HEK293T (cell line): Measurements from ENCODE around the gene GDA.

ENCODE experiments used
- CTCF ChIA-PET: fragments of 350-600 bp; formaldehyde crosslinking; extraction: SDS; loops from one replicate; lab custom pipeline; 2021; ENCODE audit warnings: antibody characterized with exemption, inconsistent platforms; lab: Yijun Ruan, JAX
- POLR2A ChIA-PET: fragments of 350-600 bp; formaldehyde crosslinking; extraction: SDS; loops from one replicate; lab custom pipeline; 2020; ENCODE audit warnings: antibody characterized with exemption, inconsistent platforms; lab: Yijun Ruan, JAX
- DNase-seq: peaks from one replicate; pipeline ENCODE4 v3.0.0; 2012; ENCODE audit warnings: mixed read lengths; ENCODE audit errors: extremely low spot score
- ARNT ChIP-seq: fragments of 450-650 bp; IDR thresholded peaks from 2 replicates; pipeline ENCODE4 v1.6.1; 2017; ENCODE audit warnings: mild to moderate bottlenecking
- BHLHE40 ChIP-seq: fragments of 450-650 bp; IDR thresholded peaks from 2 replicates; pipeline ENCODE4 v1.6.1; 2016; ENCODE audit warnings: mild to moderate bottlenecking, moderate library complexity, borderline replicate concordance
- CTBP1 ChIP-seq: fragments of 450-650 bp; IDR thresholded peaks from 2 replicates; pipeline ENCODE4 v1.6.1; 2016; ENCODE audit warnings: borderline replicate concordance
- ELF4 ChIP-seq: fragments of 450-650 bp; IDR thresholded peaks from 2 replicates; pipeline ENCODE4 v1.6.1; 2017; ENCODE audit warnings: antibody characterized with exemption
- FOXA1 ChIP-seq: fragments of 450-650 bp; IDR thresholded peaks from 2 replicates; pipeline ENCODE4 v1.6.1; 2016; ENCODE audit warnings: mild to moderate bottlenecking
- FOXK2 ChIP-seq: fragments of 450-650 bp; IDR thresholded peaks from 2 replicates; pipeline ENCODE4 v1.6.1; 2016; ENCODE audit warnings: mild to moderate bottlenecking
- FOXM1 ChIP-seq: fragments of 450-650 bp; IDR thresholded peaks from 2 replicates; pipeline ENCODE4 v1.6.1; 2017; ENCODE audit warnings: mild to moderate bottlenecking, borderline replicate concordance
- HDGF ChIP-seq: fragments of 450-650 bp; IDR thresholded peaks from 2 replicates; pipeline ENCODE4 v1.6.1; 2017; ENCODE audit warnings: antibody characterized with exemption, borderline replicate concordance
- L3MBTL2 ChIP-seq: fragments of 450-650 bp; conservative IDR thresholded peaks from 2 replicates; pipeline ENCODE4 v1.6.1; 2016; ENCODE audit warnings: mild to moderate bottlenecking
- LEF1 ChIP-seq: fragments of 450-650 bp; IDR thresholded peaks from 2 replicates; pipeline ENCODE4 v1.6.1; 2017; ENCODE audit warnings: mild to moderate bottlenecking, borderline replicate concordance
- NFRKB ChIP-seq: fragments of 450-650 bp; IDR thresholded peaks from 2 replicates; pipeline ENCODE4 v1.6.1; 2016; ENCODE audit warnings: mild to moderate bottlenecking, moderate library complexity
- PKNOX1 ChIP-seq: fragments of 450-650 bp; IDR thresholded peaks from 2 replicates; pipeline ENCODE4 v1.6.1; 2016
- SP1 ChIP-seq: fragments of 450-650 bp; IDR thresholded peaks from 2 replicates; pipeline ENCODE4 v1.6.1; 2017
- SUZ12 ChIP-seq: fragments of 450-650 bp; IDR thresholded peaks from 2 replicates; pipeline ENCODE4 v1.6.1; 2016; ENCODE audit warnings: mild to moderate bottlenecking
- TARDBP ChIP-seq: fragments of 450-650 bp; IDR thresholded peaks from 2 replicates; pipeline ENCODE4 v1.6.1; 2016
- ZNF384 ChIP-seq: fragments of 450-650 bp; IDR thresholded peaks from 2 replicates; pipeline ENCODE4 v1.6.1; 2016

GDA gene

DNA sequence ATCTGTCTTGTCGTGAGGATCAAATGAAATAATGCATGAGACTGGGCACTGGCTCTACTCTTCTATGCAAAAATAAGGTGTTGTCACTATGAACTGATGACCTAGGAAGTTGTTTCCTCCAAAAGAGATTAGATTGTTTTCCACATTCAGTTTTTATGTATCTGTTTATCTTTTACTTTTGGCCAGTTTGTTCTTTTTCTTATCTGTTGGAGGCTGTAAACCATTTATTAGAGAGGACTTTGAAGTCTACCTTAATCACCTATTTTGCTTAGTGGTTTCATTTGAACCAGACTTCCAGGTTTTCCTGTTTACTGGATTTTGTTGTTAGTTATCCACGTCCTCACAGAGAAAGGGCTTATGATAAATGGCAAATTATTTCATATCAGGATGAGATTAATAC is 21.5 kb upstream of the GDA start:
- CTCF ChIA-PET: no interaction called here
- POLR2A ChIA-PET: no interaction called here
- no peak for DNase-seq
- TF ChIP-seq SP1 (no peak), FOXK2 (no peak), BHLHE40 (no peak), L3MBTL2 (no peak), ARNT (no peak), SUZ12 (no peak), FOXM1 (no peak), PKNOX1 (no peak), LEF1 (no peak), ZNF384 (no peak), TARDBP (no peak), NFRKB (no peak), CTBP1 (no peak), ELF4 (no peak)

DNA sequence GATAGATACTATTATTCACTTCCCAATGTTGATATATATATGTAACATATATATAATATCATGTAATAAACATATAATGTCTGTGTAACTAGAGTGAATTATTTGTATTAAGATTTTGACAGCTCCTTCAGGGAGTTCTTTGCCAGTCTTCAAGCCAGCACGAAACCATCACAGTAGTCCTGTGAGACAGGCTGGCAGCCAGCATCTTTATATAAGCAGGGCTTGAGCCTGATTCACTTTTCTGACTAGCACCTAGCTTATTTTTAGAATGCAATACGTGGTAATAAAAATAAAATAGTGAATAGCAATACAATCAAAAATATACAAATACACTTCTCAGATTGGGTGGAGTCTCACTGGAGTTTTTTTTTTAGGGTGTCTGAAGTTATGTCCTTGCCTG is 20.7 kb upstream of the GDA start:
- DNase-seq: no peak
- CTCF ChIA-PET: no interaction called here
- POLR2A ChIA-PET: no interaction called here
- no peak for TF ChIP-seq CTBP1

GRCh38 chr9:72129271-72130156 is 19.7 kb upstream of the GDA start:
- CTCF ChIA-PET: no interaction called here
- POLR2A ChIA-PET: no interaction called here
- TF ChIP-seq HDGF (no peak), SUZ12 (no peak), L3MBTL2 (no peak), ELF4 (no peak), ZNF384 (no peak)
- no peak for DNase-seq

DNA sequence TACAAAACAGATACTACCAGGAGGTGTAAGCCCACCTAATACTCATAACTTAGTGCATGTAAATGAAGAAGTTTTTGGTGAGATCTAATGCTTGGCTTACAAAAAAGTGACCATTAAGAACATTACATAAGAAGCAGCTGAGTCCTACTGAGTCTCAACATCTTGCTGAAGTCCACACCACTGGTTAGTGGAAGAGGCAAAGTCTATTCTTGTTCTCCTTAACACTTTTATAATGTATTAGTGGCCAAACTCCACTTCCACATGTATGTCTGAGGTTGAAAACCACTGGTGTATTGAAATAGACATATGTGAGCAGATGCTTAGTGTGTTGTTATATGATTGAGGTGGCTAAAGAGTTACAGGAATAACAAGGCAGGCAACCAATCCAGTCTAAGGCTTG is 18.9 kb upstream of the GDA start:
- POLR2A ChIA-PET: no interaction called here
- DNase-seq: no peak
- TF ChIP-seq ARNT (no peak), SUZ12 (no peak), BHLHE40 (no peak), FOXM1 (no peak), ZNF384 (no peak), CTBP1 (no peak), TARDBP (no peak), HDGF (no peak), L3MBTL2 (no peak), FOXA1 (no peak), LEF1 (no peak), PKNOX1 (no peak), ELF4 (no peak), SP1 (no peak), FOXK2 (no peak), NFRKB (no peak)
- CTCF ChIA-PET: interaction anchor here (0.6 kb wide), 1 partner anchor 141 kb away, joined by 5 read pairs; no protein-coding TSS in a partner anchor

- ChIA-PET POLR2A (no interaction called here), CTCF (no interaction called here)
- TF ChIP-seq ARNT (no peak), FOXA1 (no peak)
- DNase-seq: no peak
Measured at GRCh38 chr9:72131206-72131605, 18.0 kb upstream of the GDA start.

- ChIA-PET POLR2A (no interaction called here), CTCF (no interaction called here)
- DNase-seq: no peak
- TF ChIP-seq SUZ12: no peak
- TF ChIP-seq SP1: no peak
- TF ChIP-seq ELF4: no peak
- TF ChIP-seq ARNT: no peak
- no peak for TF ChIP-seq HDGF
- no peak for TF ChIP-seq ZNF384
- no peak for TF ChIP-seq FOXK2
- TF ChIP-seq PKNOX1: no peak
- TF ChIP-seq NFRKB: no peak
- TF ChIP-seq FOXA1: no peak
- no peak for TF ChIP-seq CTBP1
Measured at GRCh38 chr9:72132052-72132451, 17.2 kb upstream of the GDA start.
